ENCODE data around the gene SLC35F1. TPM values are rescaled to one million over a fixed set of nuclear protein-coding genes. Genes with fewer than 3 reads are reported as not detected.

Gene SLC35F1
- total RNA-seq, 1 experiment from 2014 or later: 4.3 TPM

DNA sequence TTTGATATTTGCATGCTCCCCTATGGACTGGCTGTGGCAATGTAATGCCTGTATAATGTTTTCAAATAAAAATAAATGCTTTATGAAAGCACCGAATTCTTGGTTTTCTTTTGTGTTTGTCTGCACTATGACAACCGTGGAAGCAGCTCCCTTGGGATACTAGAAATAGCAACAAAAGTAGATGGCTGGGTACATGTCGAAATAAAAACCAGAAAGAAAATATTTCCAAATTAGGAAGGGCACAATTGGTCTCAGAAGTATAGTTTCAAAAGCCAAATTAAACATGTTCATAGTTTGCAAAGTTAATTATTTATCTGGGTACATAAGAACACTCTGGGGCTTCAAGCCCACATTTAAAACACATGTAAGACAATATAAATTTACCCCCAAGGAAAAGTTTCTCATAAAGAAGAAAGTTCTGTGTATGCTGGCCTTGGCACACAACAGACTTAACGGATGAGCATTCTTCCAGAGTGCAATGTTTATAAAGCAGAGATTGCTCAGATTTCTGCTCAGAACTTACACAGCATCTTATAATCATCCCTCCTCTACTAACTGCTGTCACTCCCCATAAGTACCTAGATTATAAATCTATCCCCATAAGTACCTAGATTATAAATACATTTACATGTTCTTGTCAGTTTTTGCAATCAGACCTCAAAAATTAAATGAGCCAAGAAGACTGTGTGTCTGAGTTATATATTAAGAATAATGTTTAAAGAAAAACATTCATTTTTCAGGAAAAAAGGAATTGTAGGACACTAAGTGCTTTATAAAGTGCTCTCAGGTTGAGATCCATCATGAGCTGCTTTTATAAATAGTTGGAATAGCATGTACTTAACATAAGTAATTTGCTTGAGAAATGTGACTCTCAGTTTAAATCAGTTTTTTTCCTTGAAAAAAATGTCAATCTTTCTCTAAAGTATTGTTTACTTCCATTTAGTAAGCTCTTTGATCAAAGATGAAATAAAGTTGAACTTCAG, 410.8 kb downstream of the SLC35F1 start:
- H3K27me3 ChIP-seq (ENCODE audit: insufficient read depth, low read length): no peaks in the 10 kb centered on the region
- no peaks in the 10 kb centered on the region for H3K4me1 ChIP-seq (ENCODE audit: insufficient read depth, low read length)
- no peaks in the 10 kb centered on the region; a peak in 1 of 4 replicates for H3K4me1 Mint-ChIP-seq
- no peak overlapping the region for H3K14ac ChIP-seq (ENCODE audit: insufficient read depth, low read length)
- no peak overlapping the region for H3K4me2 ChIP-seq (ENCODE audit: insufficient read depth, insufficient read length, low read length)
- no peak overlapping the region for H3K18ac ChIP-seq (ENCODE audit: insufficient read length, low read depth, low read length)
- H3K9me3 Mint-ChIP-seq: no peaks in the 10 kb centered on the region
- H3K36me3 Mint-ChIP-seq (ENCODE audit: insufficient read depth in 1 of 3, low read depth in 3 of 3): no peaks in the 10 kb centered on the region; a peak in 1 of 7 replicates
- no peaks in the 10 kb centered on the region for H3K9me3 ChIP-seq (ENCODE audit: control insufficient read depth, low read depth, low read length)
- H3K27me3 Mint-ChIP-seq (ENCODE audit: low read depth): no peaks in the 10 kb centered on the region
- no peak overlapping the region for H3K4ac ChIP-seq (ENCODE audit: low read depth, low read length)
- H3K27ac ChIP-seq (ENCODE audit: insufficient read length, low read depth, low read length): no peak overlapping the region
- H3K4me3 Mint-ChIP-seq: no peak overlapping the region
- H2BK20ac ChIP-seq (ENCODE audit: low read depth, low read length, poor library complexity, severe bottlenecking): no peak overlapping the region
- H3K79me2 ChIP-seq (ENCODE audit: insufficient read depth, low read length): no peaks in the 10 kb centered on the region
- TF ChIP-seq, protein P1, sequence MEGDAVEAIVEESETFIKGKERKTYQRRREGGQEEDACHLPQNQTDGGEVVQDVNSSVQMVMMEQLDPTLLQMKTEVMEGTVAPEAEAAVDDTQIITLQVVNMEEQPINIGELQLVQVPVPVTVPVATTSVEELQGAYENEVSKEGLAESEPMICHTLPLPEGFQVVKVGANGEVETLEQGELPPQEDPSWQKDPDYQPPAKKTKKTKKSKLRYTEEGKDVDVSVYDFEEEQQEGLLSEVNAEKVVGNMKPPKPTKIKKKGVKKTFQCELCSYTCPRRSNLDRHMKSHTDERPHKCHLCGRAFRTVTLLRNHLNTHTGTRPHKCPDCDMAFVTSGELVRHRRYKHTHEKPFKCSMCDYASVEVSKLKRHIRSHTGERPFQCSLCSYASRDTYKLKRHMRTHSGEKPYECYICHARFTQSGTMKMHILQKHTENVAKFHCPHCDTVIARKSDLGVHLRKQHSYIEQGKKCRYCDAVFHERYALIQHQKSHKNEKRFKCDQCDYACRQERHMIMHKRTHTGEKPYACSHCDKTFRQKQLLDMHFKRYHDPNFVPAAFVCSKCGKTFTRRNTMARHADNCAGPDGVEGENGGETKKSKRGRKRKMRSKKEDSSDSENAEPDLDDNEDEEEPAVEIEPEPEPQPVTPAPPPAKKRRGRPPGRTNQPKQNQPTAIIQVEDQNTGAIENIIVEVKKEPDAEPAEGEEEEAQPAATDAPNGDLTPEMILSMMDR (conservative IDR thresholded peaks at IDR 0.05): no peak
- H2AFZ ChIP-seq (ENCODE audit: low read length): no peak overlapping the region
- no peak overlapping the region for H2BK5ac ChIP-seq (ENCODE audit: insufficient read length, low read length)
- no peak overlapping the region for H2BK120ac ChIP-seq (ENCODE audit: low read depth, low read length, poor library complexity, severe bottlenecking)
- H3K56ac ChIP-seq (ENCODE audit: insufficient read length, low read depth, low read length): no peak overlapping the region
- DNase-seq: no peak
- H4K8ac ChIP-seq (replicated peaks; ENCODE audit: insufficient read length, low read depth, low read length): no peak overlapping the region
- no peak overlapping the region for H3K9ac ChIP-seq (ENCODE audit: extremely low read depth, insufficient read length, low read length)
- H3K23ac ChIP-seq (ENCODE audit: insufficient read length, low read depth, low read length): no peak overlapping the region
- WGBS (ENCODE audit: extremely low coverage, insufficient read length, low lambda C conversion rate): no CpG with 5 or more reads among the region's 4 CpGs
- H3K27ac Mint-ChIP-seq: no peak overlapping the region
- H3T11ph ChIP-seq (ENCODE audit: low read length): no peak overlapping the region
- H2BK15ac ChIP-seq (ENCODE audit: low read depth, low read length): no peak overlapping the region
- H4K20me1 ChIP-seq (ENCODE audit: control insufficient read depth, insufficient read depth, insufficient read length): no peaks in the 10 kb centered on the region
- no peak overlapping the region for H2BK12ac ChIP-seq (ENCODE audit: insufficient read length, low read depth, low read length)
- H2AK5ac ChIP-seq (ENCODE audit: insufficient read length, low read length): no peak overlapping the region
- no peak overlapping the region for H4K91ac ChIP-seq (ENCODE audit: insufficient read length, low read depth, low read length)
- no peak overlapping the region for H4K5ac ChIP-seq (ENCODE audit: insufficient read length, low read depth, low read length)
- no peaks in the 10 kb centered on the region for H3K79me1 ChIP-seq (ENCODE audit: insufficient read depth, low read depth, low read length, poor library complexity, severe bottlenecking)
- H3K23me2 ChIP-seq (ENCODE audit: insufficient read length, low read depth, low read length, poor library complexity, severe bottlenecking): no peaks in the 10 kb centered on the region
